HCT116 (cell line): ENCODE measurements around the gene SOS1. TPM values are rescaled to one million over a fixed set of nuclear protein-coding genes. Genes with fewer than 3 reads are reported as not detected.

Experiments
- ATAC-seq: fragments of 200-7000 bp; cut with Tn5 transposase; 2 replicates; pipeline ENCODE4 v1.9.1; 2020; ENCODE audit warnings: mild to moderate bottlenecking, moderate library complexity
- BruUV-seq: library from RNA; stranded (reverse); fragments of 400-500 nt; replicated peaks from 2 replicates; lab custom pipeline; 2021; lab: Mats Ljungman, UMichigan
- CTCF ChIA-PET: fragments of 300-600 bp; sonication (Branson Sonifier 250); formaldehyde crosslinking; loops from one replicate; lab custom pipeline; 2021; ENCODE audit warnings: antibody characterized with exemption; lab: Charles Lee
- POLR2A ChIA-PET: fragments of 300-600, 350-600 bp; sonication (Branson Sonifier 250); formaldehyde crosslinking; loops from one replicate; lab custom pipeline; 2021; ENCODE audit warnings: antibody characterized with exemption; lab: Charles Lee
- RAD21 ChIA-PET, 2 experiments: fragments of 300-600 bp; sonication (Branson Sonifier 250); formaldehyde crosslinking; loops; one replicate each; lab custom pipeline; 2023; ENCODE audit warnings: low total read pairs in 2 of 2; ENCODE audit not compliant: uncharacterized antibody in 2 of 2, unreplicated experiment in 2 of 2, low non-redundant PET in 1 of 2; lab: Charles Lee
- DNase-seq: peaks from one replicate; pipeline ENCODE4 v3.0.0-alpha.2; 2010; ENCODE audit warnings: low read depth, low spot score
- H2AFZ ChIP-seq: fragments of 200-600 bp; shearing (Covaris generic), sonication (generic); 2 replicates; pipeline ENCODE4 v1.6.1; 2017; ENCODE audit warnings: low read depth, mixed run types, mixed read lengths, antibody characterized with exemption, low read length; ENCODE audit not compliant: poor library complexity, severe bottlenecking
- H3K27ac ChIP-seq: 2 replicates; pipeline ENCODE4 v1.5.1; 2012; ENCODE audit warnings: low read depth, low read length
- H3K27me3 ChIP-seq: fragments of 200-600 bp; sonication (generic); 2 replicates; pipeline ENCODE4 v1.6.1; 2016; ENCODE audit warnings: mixed run types, low read length, mixed read lengths; ENCODE audit not compliant: insufficient read depth
- H3K36me3 ChIP-seq, 2 experiments: fragments of 200-500 bp in 1 of 2; fragments of 200-600 bp in 1 of 2; sonication (Bioruptor generic) in 1 of 2; sonication (generic) in 1 of 2; 2 replicates each; pipeline versions ENCODE4 v1.5.1 to v1.6.1; 2014 to 2016; ENCODE audit warnings: low read length in 2 of 2, inconsistent platforms in 1 of 2, mixed read lengths in 1 of 2, mixed run types in 1 of 2; ENCODE audit not compliant: insufficient read depth in 2 of 2, control insufficient read depth in 1 of 2
- H3K4me1 ChIP-seq, 2 experiments: fragments of 200-600 bp in 1 of 2; sonication (generic) in 1 of 2; 2 replicates each; pipeline versions ENCODE4 v1.5.1 to v1.6.1; 2012 to 2017; ENCODE audit warnings: low read length in 2 of 2, inconsistent platforms in 1 of 2, mild to moderate bottlenecking in 1 of 2, mixed read lengths in 1 of 2, mixed run types in 1 of 2, moderate library complexity in 1 of 2; ENCODE audit not compliant: insufficient read depth in 2 of 2, control insufficient read depth in 1 of 2
- H3K4me2 ChIP-seq: fragments of 200-600 bp; sonication (generic); 2 replicates; pipeline ENCODE4 v1.6.1; 2017; ENCODE audit warnings: mixed run types, low read length, mixed read lengths
- H3K4me3 ChIP-seq, 2 experiments: fragments of 200-600 bp in 1 of 2; sonication (generic) in 1 of 2; replicated peaks in 1 of 2; 2 replicates each; pipeline ENCODE4 v1.5.1; 2011 to 2016; ENCODE audit warnings: low read length in 2 of 2, control low read depth in 1 of 2, low read depth in 1 of 2, mild to moderate bottlenecking in 1 of 2, mixed read lengths in 1 of 2, mixed run types in 1 of 2
- H3K79me2 ChIP-seq: fragments of 200-600 bp; sonication (generic); 2 replicates; pipeline ENCODE4 v1.6.1; 2017; ENCODE audit warnings: mild to moderate bottlenecking, mixed run types, low read length, moderate library complexity, mixed read lengths; ENCODE audit not compliant: insufficient read depth
- H3K9ac ChIP-seq: fragments of 200-600 bp; sonication (generic); 2 replicates; pipeline ENCODE4 v1.6.1; 2016; ENCODE audit warnings: low read length, mixed read lengths
- H3K9me2 ChIP-seq: fragments of 200-600 bp; sonication (generic), shearing (Covaris generic); 2 replicates; pipeline ENCODE4 v1.6.1; 2017; ENCODE audit warnings: mixed run types, mild to moderate bottlenecking, moderate library complexity; ENCODE audit not compliant: insufficient read depth
- H3K9me3 ChIP-seq, 2 experiments: fragments of 200-500 bp in 1 of 2; fragments of 200-600 bp in 1 of 2; sonication (Bioruptor generic) in 1 of 2; sonication (generic) in 1 of 2; 2 replicates each; pipeline ENCODE4 v1.6.1; 2014 to 2017; ENCODE audit warnings: low read length in 2 of 2, mixed read lengths in 2 of 2, inconsistent platforms in 1 of 2, low read depth in 1 of 2, mild to moderate bottlenecking in 1 of 2, mixed run types in 1 of 2, moderate library complexity in 1 of 2; ENCODE audit not compliant: control insufficient read depth in 1 of 2, insufficient read depth in 1 of 2
- H4K20me1 ChIP-seq: fragments of 200-600 bp; sonication (generic), shearing (Covaris generic); 2 replicates; pipeline ENCODE4 v1.6.1; 2017; ENCODE audit warnings: mixed run types, mild to moderate bottlenecking, moderate library complexity; ENCODE audit not compliant: insufficient read depth
- ATF3 ChIP-seq: IDR thresholded peaks from 2 replicates; pipeline ENCODE4 v1.6.1; 2012
- EGR1 ChIP-seq: IDR thresholded peaks from 2 replicates; pipeline ENCODE4 v1.6.1; 2012; ENCODE audit warnings: low read depth
- REST ChIP-seq: IDR thresholded peaks from 2 replicates; pipeline ENCODE4 v1.6.1; 2012; ENCODE audit warnings: low read depth
- intact Hi-C: fragments of 100-400 bp; cut with micrococcal nuclease; formaldehyde crosslinking; loops from 2 replicates; pipeline ENCODE4 v1.10.0; 2022
- total RNA-seq: library from RNA; stranded (reverse); gene quantifications from one replicate; pipeline ENCODE4 v1.2.1, GENCODE V29; 2021; ENCODE audit not compliant: unreplicated experiment

The SOS1 gene
- total RNA-seq, 1 experiment from 2014 or later, result 19.4 TPM

GRCh38 chr2:38932586-38932985 is 188.3 kb downstream of the SOS1 start:
- Histone ChIP-seq H3K4me3 (no peak overlapping the region), H3K4me1 (no peaks in the 10 kb centered on the region)
- BruUV-seq, result no TSS peak
- TF ChIP-seq REST (no peak), ATF3 (no peak), EGR1 (no peak)
- TF ChIP-seq, all 23 proteins: peak for 0
- no peaks in the 10 kb centered on the region for H3K79me2 ChIP-seq
- no peak for DNase-seq
- intact Hi-C loops, result no loop called here
- H3K9me2 ChIP-seq, result no peaks in the 10 kb centered on the region
- POLR2A ChIA-PET, result no interaction called here
- H3K27ac ChIP-seq, result no peak overlapping the region
- no peak overlapping the region for H2AFZ ChIP-seq
- H4K20me1 ChIP-seq, result no peaks in the 10 kb centered on the region
- RAD21 ChIA-PET, result no interaction called here
- no peak overlapping the region for H3K9ac ChIP-seq
- no peak for ATAC-seq
- H3K36me3 ChIP-seq, result no peaks in the 10 kb centered on the region
- H3K27me3 ChIP-seq, result no peaks in the 10 kb centered on the region; the same call in 1 of the 2 replicates
- CTCF ChIA-PET, result interaction anchor here (1.8 kb wide), 1 partner anchor 15 kb away, joined by 6 read pairs; no protein-coding TSS in a partner anchor
- H3K4me2 ChIP-seq, result no peak overlapping the region
- no peaks in the 10 kb centered on the region for H3K9me3 ChIP-seq

Other genes with a start within 250 kb of the SOS1 start
- 19.4 TPM for gene DHX57, start 245.1 kb downstream of the SOS1 start, total RNA-seq
- 11.9 TPM for gene MORN2, start 245.1 kb downstream of the SOS1 start, total RNA-seq
- gene ARHGEF33, start 231.2 kb downstream of the SOS1 start, total RNA-seq, result 0.30 TPM
- 0.27 TPM for gene CDKL4, start 122.9 kb upstream of the SOS1 start, total RNA-seq